Measurements from ENCODE around the gene GMPPA.

The GMPPA gene

DNA sequence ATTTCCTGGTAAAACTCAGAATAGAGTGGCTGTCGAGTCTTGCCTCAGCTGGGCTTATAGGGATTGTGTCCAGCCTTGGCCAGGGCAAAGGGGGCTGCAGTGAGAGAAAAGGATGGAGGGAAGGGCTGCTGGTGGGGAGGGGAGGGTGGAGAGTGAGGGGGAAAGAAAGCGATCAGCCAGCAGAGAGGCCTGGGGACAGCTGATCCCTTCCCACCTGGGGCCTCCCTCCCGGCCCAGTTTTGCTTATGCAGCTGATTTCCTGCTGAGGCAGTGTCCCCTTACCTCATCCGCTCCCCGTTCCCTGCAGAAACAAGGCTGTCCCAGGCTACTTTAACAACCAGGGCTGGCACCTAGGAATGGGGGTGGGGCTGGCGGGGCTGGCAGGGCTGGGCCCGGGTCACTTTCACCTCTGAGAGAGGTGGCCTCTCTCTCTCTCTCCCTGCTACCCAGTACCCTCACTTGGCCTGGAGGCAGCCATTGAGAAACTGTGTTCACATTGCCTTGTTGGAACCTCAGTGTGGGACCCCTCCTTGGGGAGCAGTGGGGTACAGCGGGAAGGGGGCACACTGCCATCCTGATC is 12.2 kb upstream of the GMPPA start:
- no peak for DNase-seq

DNA sequence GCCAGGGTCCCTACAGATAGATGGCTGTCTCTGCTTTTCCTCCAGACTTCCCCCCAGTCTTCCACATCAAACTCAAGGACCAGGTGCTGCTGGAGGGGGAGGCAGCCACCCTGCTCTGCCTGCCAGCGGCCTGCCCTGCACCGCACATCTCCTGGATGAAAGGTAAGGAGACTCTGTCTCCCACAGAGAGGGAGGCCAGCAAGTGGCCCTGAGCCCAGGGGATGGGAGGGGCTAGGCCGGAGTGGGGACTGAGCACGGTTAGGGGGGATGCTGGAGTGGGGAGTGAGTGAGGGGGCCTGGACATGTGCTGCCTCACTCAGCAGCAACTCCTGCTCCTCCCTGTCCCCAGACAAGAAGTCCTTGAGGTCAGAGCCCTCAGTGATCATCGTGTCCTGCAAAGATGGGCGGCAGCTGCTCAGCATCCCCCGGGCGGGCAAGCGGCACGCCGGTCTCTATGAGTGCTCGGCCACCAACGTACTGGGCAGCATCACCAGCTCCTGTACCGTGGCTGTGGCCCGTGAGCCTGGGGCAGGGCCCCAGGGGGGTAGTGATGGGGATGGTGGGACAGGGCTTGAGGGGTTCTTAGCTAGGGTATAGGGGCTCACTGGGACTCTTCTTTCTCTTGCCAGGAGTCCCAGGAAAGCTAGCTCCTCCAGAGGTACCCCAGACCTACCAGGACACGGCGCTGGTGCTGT is 10.4 kb upstream of the GMPPA start:
- no peak for DNase-seq

DNA sequence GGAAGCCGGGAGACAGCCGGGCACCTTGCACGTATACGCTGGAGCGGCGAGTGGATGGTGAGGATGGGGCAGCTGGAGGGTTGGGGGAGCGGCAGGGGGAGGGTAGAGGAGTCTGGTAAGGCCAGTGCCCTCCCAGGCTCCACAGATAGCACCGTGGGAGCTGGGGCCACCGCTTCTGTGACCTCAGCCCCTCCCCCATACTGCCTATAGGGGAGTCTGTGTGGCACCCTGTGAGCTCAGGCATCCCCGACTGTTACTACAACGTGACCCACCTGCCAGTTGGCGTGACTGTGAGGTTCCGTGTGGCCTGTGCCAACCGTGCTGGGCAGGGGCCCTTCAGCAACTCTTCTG is 9.9 kb upstream of the GMPPA start:
- no peak for DNase-seq

DNA sequence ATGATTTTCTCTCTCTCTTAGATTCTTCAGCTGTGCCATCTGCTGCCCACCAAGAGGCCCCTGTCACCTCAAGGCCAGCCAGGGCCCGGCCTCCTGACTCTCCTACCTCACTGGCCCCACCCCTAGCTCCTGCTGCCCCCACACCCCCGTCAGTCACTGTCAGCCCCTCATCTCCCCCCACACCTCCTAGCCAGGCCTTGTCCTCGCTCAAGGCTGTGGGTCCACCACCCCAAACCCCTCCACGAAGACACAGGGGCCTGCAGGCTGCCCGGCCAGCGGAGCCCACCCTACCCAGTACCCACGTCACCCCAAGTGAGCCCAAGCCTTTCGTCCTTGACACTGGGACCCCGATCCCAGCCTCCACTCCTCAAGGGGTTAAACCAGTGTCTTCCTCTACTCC is 9.4 kb upstream of the GMPPA start:
- DNase-seq: no peak

DNA sequence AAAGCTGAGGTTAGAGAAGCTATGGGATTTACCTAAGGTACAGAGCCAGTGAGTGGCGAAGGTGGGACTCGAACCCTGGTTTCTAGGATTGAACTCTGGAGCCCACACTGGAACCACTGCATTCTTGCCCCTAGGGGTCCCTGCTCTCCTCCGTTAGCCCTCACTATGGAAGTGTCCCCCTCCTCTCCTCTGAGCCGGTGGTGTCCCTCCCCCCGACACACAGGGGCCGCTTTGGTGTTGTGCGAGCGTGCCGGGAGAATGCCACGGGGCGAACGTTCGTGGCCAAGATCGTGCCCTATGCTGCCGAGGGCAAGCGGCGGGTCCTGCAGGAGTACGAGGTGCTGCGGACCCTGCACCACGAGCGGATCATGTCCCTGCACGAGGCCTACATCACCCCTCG is 8.5 kb upstream of the GMPPA start:
- DNase-seq: no peak

DNA sequence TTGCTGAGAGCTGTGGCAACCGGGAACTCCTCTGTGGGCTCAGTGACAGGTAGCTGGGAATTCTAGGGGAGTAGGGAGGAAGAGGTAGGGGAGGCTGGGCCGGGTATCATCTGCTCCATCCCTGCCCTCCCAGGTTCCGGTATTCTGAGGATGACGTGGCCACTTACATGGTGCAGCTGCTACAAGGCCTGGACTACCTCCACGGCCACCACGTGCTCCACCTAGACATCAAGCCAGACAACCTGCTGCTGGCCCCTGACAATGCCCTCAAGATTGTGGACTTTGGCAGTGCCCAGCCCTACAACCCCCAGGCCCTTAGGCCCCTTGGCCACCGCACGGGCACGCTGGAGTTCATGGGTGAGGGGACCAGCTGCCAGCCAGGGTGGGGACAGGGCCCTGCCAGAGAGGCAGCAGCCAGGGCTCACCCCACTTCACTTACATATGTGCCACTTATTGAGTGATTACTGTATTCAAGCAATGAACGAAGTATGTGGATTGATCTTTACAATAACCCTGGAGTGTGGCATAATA is 8.0 kb upstream of the GMPPA start:
- no peak for DNase-seq

DNA sequence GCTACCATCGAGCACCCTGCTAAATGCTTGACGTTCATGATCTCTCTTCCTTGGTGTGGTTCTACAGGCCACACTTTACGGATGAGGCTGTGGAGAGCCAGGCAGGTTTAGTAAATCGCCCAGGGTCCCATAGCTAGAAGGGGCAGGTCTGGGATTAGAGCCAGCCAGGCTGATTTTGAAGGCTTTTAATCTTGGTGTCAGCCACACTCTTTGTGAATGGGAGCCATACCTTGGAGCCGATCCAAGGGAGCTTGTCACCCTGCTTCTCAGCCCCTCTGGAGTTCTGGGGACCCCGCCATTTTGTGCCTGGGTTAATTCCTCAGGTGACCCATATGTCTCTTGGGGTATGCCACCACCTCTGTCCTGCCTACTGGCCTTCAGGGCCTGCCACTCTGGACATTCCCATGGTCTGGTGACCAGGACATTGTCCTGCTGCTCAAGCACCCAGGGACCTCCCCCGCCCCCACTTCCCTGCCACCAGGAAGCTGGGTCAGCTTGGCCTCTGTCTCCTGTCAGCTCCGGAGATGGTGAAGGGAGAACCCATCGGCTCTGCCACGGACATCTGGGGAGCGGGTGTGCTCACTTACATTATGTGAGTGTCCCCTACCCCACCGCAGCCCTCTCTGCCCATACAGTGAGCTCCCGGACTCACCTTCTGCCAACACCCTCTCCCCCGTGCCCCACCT is 7.3 kb upstream of the GMPPA start:
- DNase-seq: no peak

DNA sequence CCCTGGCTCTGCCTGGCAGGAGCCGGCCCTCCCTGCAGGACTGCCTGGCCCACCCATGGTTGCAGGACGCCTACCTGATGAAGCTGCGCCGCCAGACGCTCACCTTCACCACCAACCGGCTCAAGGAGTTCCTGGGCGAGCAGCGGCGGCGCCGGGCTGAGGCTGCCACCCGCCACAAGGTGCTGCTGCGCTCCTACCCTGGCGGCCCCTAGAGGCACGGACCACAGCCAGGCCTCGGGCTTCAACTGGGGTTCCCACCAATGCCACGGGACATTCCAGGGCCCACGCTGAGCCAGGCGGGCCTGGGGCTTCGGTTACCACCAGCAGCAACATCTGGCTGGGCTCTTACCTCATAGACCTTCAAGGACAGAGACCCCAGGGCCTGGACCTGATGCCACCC is 6.1 kb upstream of the GMPPA start:
- no peak for DNase-seq

DNA sequence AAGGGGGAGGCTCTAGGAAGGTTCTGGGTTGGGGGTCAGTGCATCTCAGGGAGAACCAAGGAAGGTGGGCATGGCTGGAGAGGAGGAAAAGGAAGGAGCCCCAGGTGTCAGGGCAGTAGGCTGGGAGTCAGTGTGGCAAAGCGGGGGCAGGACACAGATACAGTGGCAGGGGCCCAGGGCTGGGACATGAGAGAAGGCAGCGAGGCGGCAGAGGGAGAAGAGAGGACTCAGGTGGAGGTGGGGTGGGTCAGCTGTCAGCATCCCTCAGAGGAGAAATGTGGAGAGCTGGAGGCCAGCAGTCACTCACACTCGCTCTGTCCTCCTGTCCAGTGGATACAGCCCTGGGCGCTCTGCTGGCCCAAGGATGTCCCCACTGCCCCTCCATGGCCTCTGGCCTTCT is 5.6 kb upstream of the GMPPA start:
- no peak for DNase-seq

DNA sequence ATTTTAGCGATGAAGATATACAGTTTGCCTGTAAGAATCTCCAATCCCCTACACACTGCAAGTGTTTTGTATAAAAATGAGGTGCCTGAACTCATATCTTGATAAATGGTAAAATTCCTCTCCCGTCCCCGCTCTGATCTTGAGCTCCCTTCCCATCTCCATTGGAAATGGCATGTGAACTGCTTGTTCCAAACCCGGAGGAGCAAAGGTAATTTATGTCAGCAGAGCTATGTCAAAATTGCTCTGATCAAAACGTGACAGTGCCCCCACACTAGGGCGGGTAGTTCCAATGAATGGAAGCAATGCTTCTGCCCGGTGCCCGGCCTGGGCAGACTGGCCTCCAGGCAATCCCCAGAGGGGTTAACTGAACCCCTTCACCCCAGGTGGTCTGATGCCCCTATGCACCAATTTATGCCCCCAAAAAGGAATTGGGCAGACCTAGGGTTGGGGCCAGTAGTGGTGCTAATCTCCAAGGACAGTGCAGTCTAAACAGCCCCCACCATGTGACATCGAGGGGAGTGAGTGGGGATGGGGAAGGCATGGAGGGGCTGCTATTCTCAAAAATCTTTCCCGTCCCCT is 3.6 kb upstream of the GMPPA start:
- DNase-seq: no peak

DNA sequence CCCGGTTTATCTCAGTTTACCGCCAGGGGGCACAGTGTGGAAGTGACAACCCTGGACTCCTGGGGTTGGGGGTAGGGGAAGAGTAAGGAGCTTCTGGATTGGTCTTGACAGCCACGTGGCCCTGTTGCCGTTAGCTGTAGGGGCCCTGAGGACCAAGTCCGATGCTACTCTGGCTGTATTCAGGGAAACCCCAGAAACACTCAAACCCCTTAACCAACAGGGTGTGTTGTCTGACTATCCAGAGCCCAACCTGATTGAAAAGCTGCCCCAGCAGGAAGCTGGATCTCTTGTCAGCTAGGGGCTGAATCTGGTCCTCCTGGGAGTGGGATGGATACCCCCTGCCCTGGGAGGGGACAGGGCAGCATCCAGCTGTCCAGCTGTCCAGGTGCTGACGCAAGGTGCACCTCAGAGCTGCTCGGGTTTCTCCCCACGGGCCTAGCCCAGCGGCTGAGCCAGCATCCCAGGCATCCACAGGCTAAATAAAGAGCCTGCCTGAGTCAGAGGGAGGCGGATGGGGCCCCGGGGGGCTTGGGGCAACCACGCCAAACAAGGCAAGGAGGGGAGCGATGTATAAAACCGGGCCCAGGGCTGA is 3.1 kb upstream of the GMPPA start:
- DNase-seq: peak; percentile 79

DNA sequence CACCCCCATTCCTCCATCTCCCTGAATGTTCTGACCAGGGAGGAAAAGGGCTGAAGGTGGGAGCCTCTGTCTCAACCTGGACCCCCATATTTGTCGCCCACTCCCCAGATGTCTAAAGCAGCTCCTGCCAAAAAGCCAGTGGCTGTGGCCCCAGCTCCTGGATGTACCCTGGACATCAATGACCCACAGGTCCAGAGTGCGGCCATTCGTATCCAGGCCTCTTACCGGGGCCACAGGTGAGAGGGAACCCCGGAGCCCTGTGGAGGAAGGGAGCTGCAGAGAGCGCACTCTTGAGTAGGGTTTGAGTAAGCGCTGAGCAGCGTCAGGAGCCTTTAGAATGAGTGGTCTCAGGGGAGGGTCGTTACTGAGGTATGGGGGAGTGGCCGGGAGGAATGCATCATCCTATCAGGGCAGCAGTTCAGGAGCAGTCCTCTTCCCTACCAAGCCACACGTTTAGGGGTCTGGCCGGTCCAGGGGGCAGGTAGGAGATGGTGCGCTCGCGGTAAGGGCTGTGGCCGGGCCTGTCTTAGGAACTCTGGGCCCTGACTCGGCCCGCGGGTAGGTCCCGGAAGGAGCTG is 2.4 kb upstream of the GMPPA start:
- DNase-seq: no peak

DNA sequence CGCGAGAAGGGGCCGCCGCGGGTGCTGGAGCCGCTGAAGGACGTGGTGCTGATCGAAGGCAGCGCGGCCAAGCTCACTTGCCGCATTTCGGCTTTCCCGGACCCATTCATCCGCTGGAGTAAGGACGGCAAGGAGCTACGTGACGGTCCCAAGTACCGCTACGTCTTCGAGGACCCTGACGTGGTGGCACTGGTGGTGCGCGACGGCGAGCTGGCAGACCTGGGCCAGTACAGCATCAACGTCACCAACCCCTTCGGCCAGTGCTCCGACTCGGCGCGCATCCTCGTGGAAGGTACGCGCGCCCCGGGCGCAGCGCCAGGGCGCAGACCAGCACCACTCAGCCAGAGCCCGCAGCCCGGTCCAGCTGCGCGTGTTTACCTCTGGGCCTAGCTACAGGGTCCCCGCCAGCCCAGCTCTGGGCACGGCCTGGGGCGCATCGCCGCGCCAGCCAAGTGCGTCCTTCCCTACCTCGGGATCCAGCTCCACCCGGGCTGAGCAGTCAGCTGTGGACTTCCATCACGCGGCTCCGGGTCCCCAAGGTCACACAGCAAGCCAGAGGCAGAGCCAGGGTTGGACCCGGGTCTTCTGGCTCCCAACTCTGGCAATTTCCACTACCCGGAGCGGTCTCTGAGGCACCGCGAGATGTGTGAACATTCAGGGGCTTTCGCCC is 1.7 kb upstream of the GMPPA start:
- no peak for DNase-seq

DNA sequence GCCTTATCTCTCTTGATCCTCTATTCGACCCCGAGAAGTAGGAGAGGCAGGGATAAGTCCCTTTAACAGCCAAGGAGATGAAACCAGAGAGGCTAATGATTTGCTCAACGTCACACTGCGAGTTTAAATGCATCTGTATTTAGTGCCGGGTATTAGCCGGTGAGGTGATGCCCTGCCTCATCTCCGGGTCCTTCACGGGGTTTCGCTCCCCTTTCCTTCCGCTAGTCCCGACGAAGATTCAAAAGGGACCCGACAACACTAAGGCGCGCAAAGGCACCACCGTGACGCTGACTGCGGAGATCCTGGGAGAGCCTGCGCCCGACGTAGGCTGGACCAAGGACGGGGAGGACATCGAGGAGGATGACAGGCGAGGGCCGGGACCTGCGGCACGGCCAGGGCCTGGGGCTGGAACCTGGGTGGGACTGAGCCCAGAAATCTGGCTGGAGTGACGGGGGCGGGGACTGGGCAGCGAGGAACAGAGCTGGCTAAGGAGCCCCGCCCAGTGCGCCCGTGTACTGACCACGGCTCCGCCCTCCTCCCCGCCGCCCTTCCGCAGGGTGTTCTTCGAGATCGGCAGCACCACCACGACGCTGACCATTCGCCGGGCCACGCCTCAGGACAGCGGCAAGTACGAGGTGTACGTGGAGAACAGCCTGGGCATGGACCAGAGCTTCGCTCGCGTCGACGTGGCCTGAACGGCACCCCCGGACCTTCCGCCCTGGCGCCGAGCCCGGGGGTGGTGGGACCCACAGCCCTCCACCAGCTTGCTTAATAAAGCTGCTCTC is 1.0 kb upstream of the GMPPA start:
- DNase-seq: no peak

DNA sequence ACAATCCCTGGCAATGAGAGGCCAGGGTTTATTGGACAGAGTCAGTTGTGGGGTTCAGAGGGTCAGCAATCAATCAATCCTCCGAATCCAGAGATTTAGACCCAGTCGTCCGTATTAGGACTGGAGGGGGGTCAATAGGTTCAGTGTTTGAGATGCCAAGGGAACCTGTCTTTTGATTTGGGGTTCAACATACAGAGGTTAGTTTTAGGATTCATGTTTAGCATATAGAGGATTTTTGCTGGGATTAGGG is 292 bp downstream of the GMPPA start:
- no peak for DNase-seq

DNA sequence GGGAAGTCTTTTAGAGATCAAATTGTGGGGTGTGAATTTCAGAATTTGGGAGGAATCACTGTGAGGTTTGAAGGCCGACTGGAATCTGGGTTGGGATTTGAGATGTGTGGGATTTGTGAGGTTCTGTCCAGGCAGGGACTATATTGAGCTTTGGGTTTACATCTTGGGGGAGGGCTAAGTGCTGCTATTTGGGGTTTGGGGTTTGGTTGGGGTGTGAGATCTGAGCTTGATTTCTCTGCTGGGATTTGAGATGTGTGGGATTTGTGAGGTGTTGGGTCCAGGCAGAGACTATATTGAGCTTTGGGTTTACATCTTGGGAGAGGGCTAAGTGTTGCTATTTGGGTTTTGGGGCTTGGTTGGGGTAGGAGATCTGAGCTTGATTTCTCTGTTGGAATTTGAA is 864 bp downstream of the GMPPA start:
- DNase-seq: no peak

DNA sequence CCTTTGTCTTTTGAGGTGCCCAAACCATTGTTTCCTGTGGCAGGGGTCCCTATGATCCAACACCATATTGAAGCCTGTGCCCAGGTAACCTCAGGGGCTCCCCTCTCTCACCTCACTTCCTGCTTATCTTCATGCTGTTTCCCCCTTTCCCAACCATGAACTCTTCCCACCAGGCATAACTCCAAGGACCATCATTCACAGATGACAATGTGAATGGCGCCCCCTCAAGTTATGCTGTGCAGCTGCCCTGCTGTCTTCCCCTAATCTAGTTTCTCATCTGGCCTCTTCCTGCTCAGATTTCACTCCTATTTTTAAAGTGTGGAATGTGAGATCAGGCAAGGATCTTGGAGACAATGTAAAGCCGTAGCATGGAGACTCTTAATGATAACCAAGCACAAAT is 1.4 kb downstream of the GMPPA start:
- DNase-seq: no peak

DNA sequence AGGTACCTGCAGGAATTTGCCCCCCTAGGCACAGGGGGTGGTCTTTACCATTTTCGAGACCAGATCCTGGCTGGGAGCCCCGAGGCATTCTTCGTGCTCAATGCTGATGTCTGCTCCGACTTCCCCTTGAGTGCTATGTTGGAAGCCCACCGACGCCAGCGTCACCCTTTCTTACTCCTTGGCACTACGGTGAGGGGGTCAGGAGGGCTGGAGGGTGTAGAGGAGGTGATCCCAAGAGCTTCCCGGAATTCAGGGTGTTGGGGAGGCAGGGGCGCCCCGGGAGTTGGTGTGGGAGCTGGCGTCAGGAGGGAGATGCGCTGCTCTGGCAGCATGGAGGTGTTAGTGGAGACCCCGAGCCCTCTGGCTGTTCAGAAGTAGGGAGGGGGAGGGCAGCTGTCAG is 3.2 kb downstream of the GMPPA start:
- no peak for DNase-seq

DNA sequence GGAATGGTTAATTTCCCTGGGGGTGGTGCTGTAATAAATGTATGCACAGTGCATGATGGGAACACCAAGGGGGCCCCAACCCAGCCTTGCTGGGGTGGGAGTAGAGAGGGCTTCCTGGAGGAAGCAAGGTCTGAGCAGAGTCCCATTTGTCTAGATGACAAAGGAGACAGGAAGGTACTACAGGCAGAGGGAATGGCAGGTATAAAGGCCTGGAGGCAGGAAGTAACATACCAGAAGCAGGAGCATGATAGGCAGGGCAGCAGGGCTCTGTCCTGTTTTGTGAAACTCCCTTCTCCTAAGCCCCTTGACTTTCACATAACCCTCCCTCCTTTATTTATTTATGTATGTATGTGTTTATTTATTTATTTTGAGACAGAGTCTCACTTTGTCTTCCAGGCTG is 3.9 kb downstream of the GMPPA start:
- no peak for DNase-seq

DNA sequence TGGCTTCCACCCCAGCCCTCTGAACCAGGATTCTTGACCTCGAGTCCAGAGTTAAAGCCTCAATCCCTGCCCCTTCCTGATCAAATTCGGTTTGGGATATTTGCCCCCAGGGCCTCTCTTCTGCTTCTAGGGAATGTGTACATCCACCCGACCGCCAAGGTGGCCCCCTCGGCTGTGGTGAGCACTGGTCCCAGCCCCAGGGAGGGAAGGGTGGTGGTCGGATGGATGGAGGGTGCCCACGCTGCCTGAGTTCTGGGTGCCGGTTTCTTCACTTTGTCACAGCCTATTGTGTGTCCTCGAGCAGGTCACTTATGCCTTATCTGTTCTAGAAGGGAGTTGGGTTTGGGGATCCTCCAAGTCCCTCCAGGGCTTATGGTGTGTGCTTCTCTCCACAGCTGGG is 6.9 kb downstream of the GMPPA start:
- no peak for DNase-seq

DNA sequence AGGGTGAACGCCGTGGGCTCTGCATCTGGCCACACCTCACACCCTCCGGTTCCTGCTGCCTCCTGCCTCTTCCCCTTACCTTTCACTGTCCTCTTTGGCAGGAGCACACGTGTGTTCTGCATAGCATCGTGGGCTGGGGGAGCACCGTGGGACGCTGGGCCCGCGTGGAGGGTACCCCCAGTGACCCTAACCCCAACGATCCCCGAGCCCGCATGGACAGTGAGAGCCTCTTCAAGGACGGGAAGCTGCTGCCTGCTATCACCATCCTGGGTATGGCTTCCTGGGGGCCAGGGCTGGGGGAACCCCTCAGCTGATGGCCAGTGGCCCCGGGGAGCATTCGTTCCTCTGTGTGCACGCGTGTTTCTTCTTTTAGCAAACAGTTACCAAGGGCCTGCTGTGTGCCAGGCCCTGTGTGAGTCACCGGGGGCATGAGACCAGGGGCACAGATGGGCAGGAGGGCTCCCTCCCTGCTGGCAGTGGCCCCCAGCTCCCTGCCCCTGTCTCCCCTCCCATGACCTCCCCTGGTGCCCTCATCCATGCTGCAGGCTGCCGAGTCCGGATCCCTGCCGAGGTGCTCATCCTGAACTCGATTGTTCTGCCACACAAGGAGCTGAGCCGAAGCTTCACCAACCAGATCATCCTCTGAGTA is 7.6 kb downstream of the GMPPA start:
- DNase-seq: no peak

Data from activated CD8-positive, alpha-beta memory T cell treated with anti-CD3 and anti-CD28 coated beads for 24 hours (primary cell).